Left ventricle myocardium inferior (tissue), 1 donor: Measurements from ENCODE around the gene ERGIC3. TPM values are rescaled to one million over a fixed set of nuclear protein-coding genes. Genes with fewer than 3 reads are reported as not detected.

Experiments
- DNase-seq: peaks from one replicate; pipeline ENCODE4 v3.0.0-alpha.2; 2020
- H3K27ac ChIP-seq: fragments of 200-600 bp; replicated peaks from 2 replicates; pipeline ENCODE4 v1.8.0; 2021
- H3K27me3 ChIP-seq: fragments of 200-600 bp; 2 replicates; pipeline ENCODE4 v1.8.0; 2021; ENCODE audit warnings: low read depth
- H3K36me3 ChIP-seq: fragments of 200-600 bp; 2 replicates; pipeline ENCODE4 v1.8.0; 2021
- H3K4me1 ChIP-seq: fragments of 200-600 bp; 2 replicates; pipeline ENCODE4 v1.8.0; 2021
- H3K4me3 ChIP-seq: fragments of 200-600 bp; 2 replicates; pipeline ENCODE4 v1.8.0; 2021; ENCODE audit warnings: mild to moderate bottlenecking, moderate library complexity
- H3K9me3 ChIP-seq: fragments of 200-600 bp; replicated peaks from 2 replicates; pipeline ENCODE4 v1.8.0; 2021
- CTCF ChIP-seq: fragments of 200-600 bp; IDR thresholded peaks from 2 replicates; pipeline ENCODE4 v1.8.0; 2021; ENCODE audit warnings: antibody characterized with exemption, mild to moderate bottlenecking, borderline replicate concordance
- intact Hi-C: fragments of 100-400 bp; cut with micrococcal nuclease; formaldehyde crosslinking; loops from one replicate; pipeline ENCODE4 v1.11.0; 2022
- total RNA-seq: library from RNA; stranded (reverse); fragmentation: NEBNext Ultra II Directional; extraction: Animal tissue kit (Norgen Biotek cat#: 25700); gene quantifications from one replicate; pipeline ENCODE4 v1.2.1, GENCODE V29; 2021
- donor health status: DM: no; HTN: yes; CAD: no; lungs with severe emphysema.

ERGIC3 gene
- total RNA-seq, 1 donor from 2014 or later: 103 TPM

GRCh38 chr20:35499271-35499670 is 42.6 kb upstream of the ERGIC3 start:
- DNase-seq: no peak
- no peak overlapping the region for H3K4me3 ChIP-seq
- H3K27me3 ChIP-seq: no peaks in the 10 kb centered on the region
- H3K9me3 ChIP-seq: no peaks in the 10 kb centered on the region
- H3K4me1 ChIP-seq: peaks cover 18% of the 10 kb centered on the region
- H3K36me3 ChIP-seq: peaks cover 95% of the 10 kb centered on the region
- no peak for TF ChIP-seq CTCF
- intact Hi-C loops: no loop called here
- no peak overlapping the region for H3K27ac ChIP-seq

GRCh38 chr20:35502352-35502751 is 39.5 kb upstream of the ERGIC3 start:
- H3K9me3 ChIP-seq: no peaks in the 10 kb centered on the region
- peaks cover 71% of the 10 kb centered on the region for H3K36me3 ChIP-seq
- no peak overlapping the region for H3K27ac ChIP-seq
- intact Hi-C loops: no loop called here
- no peak overlapping the region for H3K4me3 ChIP-seq
- TF ChIP-seq CTCF: no peak
- DNase-seq: no peak
- peaks cover 12% of the 10 kb centered on the region for H3K4me1 ChIP-seq
- no peaks in the 10 kb centered on the region for H3K27me3 ChIP-seq

GRCh38 chr20:35503281-35503680 is 38.6 kb upstream of the ERGIC3 start:
- intact Hi-C loops: no loop called here
- TF ChIP-seq CTCF: no peak
- no peak for DNase-seq
- Histone ChIP-seq H3K4me1 (peaks cover 11% of the 10 kb centered on the region), H3K27me3 (no peaks in the 10 kb centered on the region), H3K9me3 (no peaks in the 10 kb centered on the region), H3K36me3 (peaks cover 69% of the 10 kb centered on the region), H3K4me3 (no peak overlapping the region), H3K27ac (no peak overlapping the region)

- peak; percentile 38 for DNase-seq
- no peak for TF ChIP-seq CTCF
- peaks cover 70% of the 10 kb centered on the region for H3K36me3 ChIP-seq
- peaks cover 11% of the 10 kb centered on the region for H3K4me1 ChIP-seq
- H3K27me3 ChIP-seq: no peaks in the 10 kb centered on the region
- no peaks in the 10 kb centered on the region for H3K9me3 ChIP-seq
- H3K4me3 ChIP-seq: no peak overlapping the region
- intact Hi-C loops: no loop called here
- no peak overlapping the region for H3K27ac ChIP-seq
Measured at GRCh38 chr20:35503841-35504561, 37.9 kb upstream of the ERGIC3 start.

- Histone ChIP-seq H3K4me1 (peaks cover 11% of the 10 kb centered on the region), H3K9me3 (no peaks in the 10 kb centered on the region), H3K4me3 (no peak overlapping the region), H3K27me3 (no peaks in the 10 kb centered on the region), H3K36me3 (peaks cover 70% of the 10 kb centered on the region), H3K27ac (no peak overlapping the region)
- no peak for DNase-seq
- intact Hi-C loops: no loop called here
- no peak for TF ChIP-seq CTCF
Measured at GRCh38 chr20:35504751-35505150, 37.1 kb upstream of the ERGIC3 start.
